Kidney (tissue), 14 donors: Measurements from ENCODE around the gene ERMN. TPM values are rescaled to one million over a fixed set of nuclear protein-coding genes. Genes with fewer than 3 reads are reported as not detected.

Experiments used
- DNase-seq, 5 donors: peaks; one replicate each; pipeline ENCODE4 v3.0.0-alpha.2; 2013 to 2020
- FAIRE-seq: peaks from 2 replicates; lab custom pipeline; 2012; peaks lifted over from hg19 to GRCh38; lab: Jason Lieb, UNC
- H3K27ac ChIP-seq, 2 donors: one replicate each; pipeline ENCODE4 v1.7.0; 2013; ENCODE audit warnings: low read depth in 2 of 2, low read length in 2 of 2, inconsistent platforms in 1 of 2
- H3K27me3 ChIP-seq: one replicate; pipeline ENCODE4 v1.7.1; 2013; ENCODE audit warnings: low read length, inconsistent platforms; ENCODE audit not compliant: control insufficient read depth, insufficient read depth
- H3K36me3 ChIP-seq, 3 donors: one replicate each; pipeline versions ENCODE4 v1.7.0 to v1.7.1; 2013; ENCODE audit warnings: low read length in 3 of 3, control low read depth in 1 of 3, inconsistent platforms in 1 of 3; ENCODE audit not compliant: insufficient read depth in 3 of 3, control insufficient read depth in 2 of 3
- H3K4me1 ChIP-seq, 3 donors: one replicate each; pipeline versions ENCODE4 v1.7.0 to v1.7.1; 2013; ENCODE audit warnings: low read length in 3 of 3, inconsistent platforms in 1 of 3, low read depth in 1 of 3; ENCODE audit not compliant: control insufficient read depth in 2 of 3, insufficient read depth in 2 of 3
- H3K4me3 ChIP-seq, 3 donors: one replicate each; pipeline versions ENCODE4 v1.7.0 to v1.8.1; 2013; ENCODE audit warnings: low read length in 3 of 3, control low read depth in 1 of 3, inconsistent platforms in 1 of 3
- H3K9ac ChIP-seq, 3 donors: one replicate each; pipeline versions ENCODE4 v1.7.0 to v1.7.1; 2013; ENCODE audit warnings: low read length in 3 of 3, control low read depth in 1 of 3, inconsistent platforms in 1 of 3
- H3K9me3 ChIP-seq, 3 donors: one replicate each; pipeline versions ENCODE4 v1.7.0 to v1.7.1; 2013; ENCODE audit warnings: low read length in 3 of 3, control low read depth in 1 of 3, inconsistent platforms in 1 of 3; ENCODE audit not compliant: control insufficient read depth in 2 of 3, insufficient read depth in 1 of 3
- CTCF ChIP-seq: IDR thresholded peaks from 3 replicates; pipeline ENCODE4 v1.5.1; 2012; ENCODE audit warnings: mild to moderate bottlenecking, moderate library complexity, borderline replicate concordance; ENCODE audit not compliant: insufficient read depth; ENCODE audit errors: extremely low read depth
- intact Hi-C: fragments of 100-400 bp; cut with DNase I; formaldehyde crosslinking; loops from one replicate; pipeline ENCODE4 v1.11.1; 2022
- polyA plus RNA-seq: library from polyadenylated mRNA; stranded (reverse); fragments of 350-450 nt; fragmentation: Illumina TruSeq; extraction: RNeasy Lipid Tissue Mini Kit (QIAGEN cat#74804); gene quantifications from one replicate; pipeline ENCODE4 v1.2.3, GENCODE V29; 2014; ENCODE audit warnings: low read depth, low replicate concordance; ENCODE audit not compliant: insufficient read depth
- total RNA-seq: library from RNA; stranded (reverse); fragmentation: NEBNext Ultra II Directional; extraction: Animal tissue kit (Norgen Biotek cat#: 25700); gene quantifications from one replicate; pipeline ENCODE4 v1.2.1, GENCODE V29; 2021
- donor health status: control.
- donor health status: control.
- donor health status: control.
- donor health status: control.
- donor health status: control.
- donor health status: DM: yes; HTN: yes; CAD: no.
- donor health status: Normal renal cell carcinoma (clear cell type).

ERMN gene
- total and polyA plus RNA-seq, 2 donors from 2014 or later = 0.11 to 1.6 TPM

- Histone ChIP-seq H3K4me1 (peaks cover 0 to 7% (median 3%) of the 10 kb centered on the region in 3 donors), H3K9ac (no peak overlapping the region), H3K27ac (no peak overlapping the region), H3K36me3 (no peaks in the 10 kb centered on the region), H3K9me3 (no peaks in the 10 kb centered on the region), H3K4me3 (no peak overlapping the region), H3K27me3 (no peaks in the 10 kb centered on the region)
- intact Hi-C loops = no loop called here
- FAIRE-seq (no peak), DNase-seq (no peak)
- TF ChIP-seq CTCF = no peak
These were observed 1.2 kb downstream of the ERMN start for GRCh38 chr2:157324331-157324843.

GRCh38 chr2:157322432-157322831 is 3.2 kb downstream of the ERMN start:
- H3K36me3 ChIP-seq = no peaks in the 10 kb centered on the region
- DNase-seq (no peak), FAIRE-seq (no peak)
- H3K27me3 ChIP-seq = no peaks in the 10 kb centered on the region
- TF ChIP-seq CTCF = no peak
- H3K9me3 ChIP-seq = no peaks in the 10 kb centered on the region
- no peak overlapping the region for H3K4me3 ChIP-seq
- intact Hi-C loops = no loop called here
- no peak overlapping the region for H3K27ac ChIP-seq
- H3K4me1 ChIP-seq = no peaks in the 10 kb centered on the region
- H3K9ac ChIP-seq = no peak overlapping the region

- no peaks in the 10 kb centered on the region for H3K36me3 ChIP-seq
- H3K9me3 ChIP-seq = no peaks in the 10 kb centered on the region
- no peak overlapping the region for H3K9ac ChIP-seq
- FAIRE-seq = no peak
- no peak for TF ChIP-seq CTCF
- H3K4me3 ChIP-seq = no peak overlapping the region
- intact Hi-C loops = no loop called here
- H3K27ac ChIP-seq = no peak overlapping the region
- no peaks in the 10 kb centered on the region for H3K27me3 ChIP-seq
- DNase-seq = no peak
- no peaks in the 10 kb centered on the region for H3K4me1 ChIP-seq
These were observed 4.2 kb downstream of the ERMN start for GRCh38 chr2:157321466-157321865.

- no peaks in the 10 kb centered on the region for H3K4me1 ChIP-seq
- no peak for FAIRE-seq
- H3K27me3 ChIP-seq = no peaks in the 10 kb centered on the region
- no peak for TF ChIP-seq CTCF
- no peaks in the 10 kb centered on the region for H3K36me3 ChIP-seq
- H3K27ac ChIP-seq = no peak overlapping the region
- intact Hi-C loops = no loop called here
- DNase-seq = no peak
- no peak overlapping the region for H3K9ac ChIP-seq
- no peaks in the 10 kb centered on the region for H3K9me3 ChIP-seq
- no peak overlapping the region for H3K4me3 ChIP-seq
These were observed 5.2 kb downstream of the ERMN start for GRCh38 chr2:157320409-157320808.
